Measurements from ENCODE around the gene NDST1.

Gene NDST1

GRCh38 chr5:150489360-150490295 is 18.3 kb upstream of the NDST1 start:
- DNase-seq (ENCODE audit: low read depth) = no peak

- DNase-seq (ENCODE audit: low read depth) = no peak
Observed at GRCh38 chr5:150490296-150490669, 17.6 kb upstream of the NDST1 start.

GRCh38 chr5:150490754-150491153 is 17.2 kb upstream of the NDST1 start:
- DNase-seq (ENCODE audit: low read depth) = no peak

- no peak for DNase-seq (ENCODE audit: low read depth)
Observed at GRCh38 chr5:150491876-150492275, 16.1 kb upstream of the NDST1 start.

- DNase-seq (ENCODE audit: low read depth) = no peak
Observed at GRCh38 chr5:150492621-150493020, 15.3 kb upstream of the NDST1 start.

- DNase-seq (ENCODE audit: low read depth) = no peak
Observed at GRCh38 chr5:150496098-150496497, 11.8 kb upstream of the NDST1 start.

- DNase-seq (ENCODE audit: low read depth) = no peak
Observed at GRCh38 chr5:150496534-150496933, 11.4 kb upstream of the NDST1 start.

- DNase-seq (ENCODE audit: low read depth) = no peak
Observed at GRCh38 chr5:150497274-150497988, 10.5 kb upstream of the NDST1 start.

- no peak for DNase-seq (ENCODE audit: low read depth)
Observed at GRCh38 chr5:150497989-150498317, 10.0 kb upstream of the NDST1 start.

GRCh38 chr5:150498501-150498900 is 9.4 kb upstream of the NDST1 start:
- DNase-seq (ENCODE audit: low read depth) = no peak

GRCh38 chr5:150498971-150499370 is 9.0 kb upstream of the NDST1 start:
- no peak for DNase-seq (ENCODE audit: low read depth)

GRCh38 chr5:150499437-150499956 is 8.4 kb upstream of the NDST1 start:
- no peak for DNase-seq (ENCODE audit: low read depth)

GRCh38 chr5:150500328-150500841 is 7.5 kb upstream of the NDST1 start:
- no peak for DNase-seq (ENCODE audit: low read depth)

GRCh38 chr5:150500905-150501304 is 7.0 kb upstream of the NDST1 start:
- DNase-seq (ENCODE audit: low read depth) = no peak

GRCh38 chr5:150502106-150502505 is 5.8 kb upstream of the NDST1 start:
- no peak for DNase-seq (ENCODE audit: low read depth)

GRCh38 chr5:150502847-150503246 is 5.1 kb upstream of the NDST1 start:
- DNase-seq (ENCODE audit: low read depth) = no peak

GRCh38 chr5:150503386-150503785 is 4.5 kb upstream of the NDST1 start:
- no peak for DNase-seq (ENCODE audit: low read depth)

- DNase-seq (ENCODE audit: low read depth) = no peak
Observed at GRCh38 chr5:150503977-150504620, 3.8 kb upstream of the NDST1 start.

GRCh38 chr5:150505041-150505511 is 2.9 kb upstream of the NDST1 start:
- DNase-seq (ENCODE audit: low read depth) = no peak

GRCh38 chr5:150505816-150506215 is 2.1 kb upstream of the NDST1 start:
- no peak for DNase-seq (ENCODE audit: low read depth)

- no peak for DNase-seq (ENCODE audit: low read depth)
Observed at GRCh38 chr5:150506571-150507473, 1.1 kb upstream of the NDST1 start.

Data from activated T-helper 1 cell treated with Interleukin-2 at 50 U/mL for 16 hours (primary cell).